Measurements from ENCODE around the gene ZNF598. TPM values are rescaled to one million over a fixed set of nuclear protein-coding genes. Genes with fewer than 3 reads are reported as not detected.

Gene ZNF598
- total and polyA plus RNA-seq, 2 of the 13 experiments (the other 11 are each of a cell fraction or from before 2014, with no cell fraction given), result 13.5 to 14.2 TPM

- TF ChIP-seq ZNF20 (CRISPR knock-in tag; IDR thresholded peaks at IDR 0.05) (no peak), FOXM1 (CRISPR knock-in tag; IDR thresholded peaks at IDR 0.05) (no peak), ESRRA (CRISPR knock-in tag; IDR thresholded peaks at IDR 0.05; ENCODE audit: low read depth) (no peak), ZKSCAN1 (IDR thresholded peaks at IDR 0.05; ENCODE audit: low read length) (no peak), ZNF691 (CRISPR knock-in tag; IDR thresholded peaks at IDR 0.05; ENCODE audit: borderline replicate concordance, low read depth) (no peak), MIER2 (CRISPR knock-in tag; IDR thresholded peaks at IDR 0.05) (no peak), ZNF383 (CRISPR knock-in tag; IDR thresholded peaks at IDR 0.05; ENCODE audit: borderline replicate concordance) (no peak), NR1H2 (CRISPR knock-in tag; IDR thresholded peaks at IDR 0.05; ENCODE audit: borderline replicate concordance, low read depth) (no peak), ZNF678 (CRISPR knock-in tag; IDR thresholded peaks at IDR 0.05) (no peak), ZNF414 (CRISPR knock-in tag; IDR thresholded peaks at IDR 0.05) (no peak), PRDM10 (CRISPR knock-in tag; IDR thresholded peaks at IDR 0.05; ENCODE audit: low read depth) (no peak), E2F5 (CRISPR knock-in tag; conservative IDR thresholded peaks at IDR 0.05) (no peak), ZHX2 (IDR thresholded peaks at IDR 0.05; ENCODE audit: low read depth) (no peak), ZHX2 (CRISPR knock-in tag; IDR thresholded peaks at IDR 0.05; ENCODE audit: borderline replicate concordance) (no peak), FOXO1 (CRISPR knock-in tag; IDR thresholded peaks at IDR 0.05) (peak; percentile 37; the same call in 1 of the 2 replicates), STAT5B (CRISPR knock-in tag; IDR thresholded peaks at IDR 0.05) (no peak), TGIF2 (CRISPR knock-in tag; IDR thresholded peaks at IDR 0.05) (no peak), ZNF124 (CRISPR knock-in tag; IDR thresholded peaks at IDR 0.05) (no peak)
These were observed 29.0 kb upstream of the ZNF598 start (continued) for GRCh38 chr16:2038382-2039231.

Data from HepG2 (cell line).